GM18870 (cell line): ENCODE results near the gene ARHGAP19.
"Not testable (repeated sequence)": the region's sequence is repeated elsewhere in the genome, so short reads cannot be mapped to it uniquely, and the experiment has no call there.

Experiments
- ATAC-seq: cut with Tn5 transposase; IDR thresholded peaks from one replicate; pipeline ENCODE4 v1.9.1; 2021; ENCODE audit warnings: moderate library complexity; ENCODE audit not compliant: unreplicated experiment

Gene ARHGAP19

GRCh38 chr10:97321804-97322190 is 29.4 kb upstream of the ARHGAP19 start:
- ATAC-seq: no peak

GRCh38 chr10:97321032-97321803 is 28.8 kb upstream of the ARHGAP19 start:
- no peak for ATAC-seq

GRCh38 chr10:97320480-97321031 is 28.1 kb upstream of the ARHGAP19 start:
- no peak for ATAC-seq

GRCh38 chr10:97319671-97320479 is 27.4 kb upstream of the ARHGAP19 start:
- no peak for ATAC-seq

GRCh38 chr10:97318772-97319651 is 26.6 kb upstream of the ARHGAP19 start, which contains the start of gene FRAT1:
FRAT1 (plus strand) TSS chr10:97319271; CDS start chr10:97319454, 183 bp downstream.
- ATAC-seq: peak; percentile 78

- ATAC-seq: no peak
These were observed 22.2 kb upstream of the ARHGAP19 start for GRCh38 chr10:97314671-97315070.

GRCh38 chr10:97312897-97313296 is 20.5 kb upstream of the ARHGAP19 start:
- ATAC-seq: no peak

GRCh38 chr10:97311111-97311626 is 18.7 kb upstream of the ARHGAP19 start:
- ATAC-seq: no peak

- no peak for ATAC-seq
These were observed 15.7 kb upstream of the ARHGAP19 start for GRCh38 chr10:97307866-97308780.

- no peak for ATAC-seq
These were observed 15.0 kb upstream of the ARHGAP19 start for GRCh38 chr10:97307441-97307840.

- ATAC-seq: no peak
These were observed 9.8 kb upstream of the ARHGAP19 start for GRCh38 chr10:97302088-97302791.

- no peak for ATAC-seq
These were observed 8.5 kb upstream of the ARHGAP19 start for GRCh38 chr10:97300980-97301379.

GRCh38 chr10:97298223-97298571 is 5.8 kb upstream of the ARHGAP19 start:
- ATAC-seq: no peak

GRCh38 chr10:97297556-97298222 is 5.3 kb upstream of the ARHGAP19 start:
- ATAC-seq: no peak

GRCh38 chr10:97292862-97293198 is 393 bp upstream of the ARHGAP19 start:
- ATAC-seq: no peak

- ATAC-seq: no peak
These were observed 910 bp downstream of the ARHGAP19 start for GRCh38 chr10:97291357-97292096.

GRCh38 chr10:97290576-97291356 is 1.7 kb downstream of the ARHGAP19 start:
- not testable (repeated sequence) for ATAC-seq
